SK-N-SH treated with all-trans-retinoic acid at 6 μM for 48 hours (cell line): ENCODE results near the gene SMCP.

Experiments
- ATAC-seq: fragments of 200-7000 bp; cut with Tn5 transposase; 3 replicates; pipeline ENCODE4 v1.9.1; 2020; ENCODE audit warnings: mild to moderate bottlenecking, moderate library complexity
- ARNTL ChIP-seq: fragments of 450-650 bp; formaldehyde crosslinking; IDR thresholded peaks from 2 replicates; pipeline ENCODE4 v1.5.0; 2020; ENCODE audit warnings: low read depth, mild to moderate bottlenecking, moderate library complexity, borderline replicate concordance
- BACH2 ChIP-seq: fragments of 250-450 bp; sonication (Bioruptor Pico); IDR thresholded peaks from 2 replicates; pipeline ENCODE4 v1.9.0; 2021; ENCODE audit warnings: mild to moderate bottlenecking, borderline replicate concordance
- CREB5 ChIP-seq: fragments of 250-450 bp; sonication (Bioruptor Pico); IDR thresholded peaks from 2 replicates; pipeline ENCODE4 v1.5.1; 2020; ENCODE audit warnings: low read depth, mild to moderate bottlenecking, moderate library complexity
- CSDC2 ChIP-seq: fragments of 250-450 bp; sonication (Bioruptor Pico); IDR thresholded peaks from 2 replicates; pipeline ENCODE4 v1.5.0; 2020; ENCODE audit warnings: mild to moderate bottlenecking, moderate library complexity
- CSRNP3 ChIP-seq: fragments of 250-450 bp; sonication (Bioruptor Pico); IDR thresholded peaks from 2 replicates; pipeline ENCODE4 v1.5.1; 2021; ENCODE audit warnings: mild to moderate bottlenecking, moderate library complexity
- ESRRG ChIP-seq: fragments of 250-450 bp; sonication (Bioruptor Pico); IDR thresholded peaks from 2 replicates; pipeline ENCODE4 v1.6.1; 2021; ENCODE audit warnings: mild to moderate bottlenecking
- GLIS3 ChIP-seq: fragments of 250-450 bp; sonication (Bioruptor Pico); IDR thresholded peaks from 2 replicates; pipeline ENCODE4 v1.5.0; 2020; ENCODE audit warnings: mild to moderate bottlenecking, moderate library complexity
- ISL1 ChIP-seq: fragments of 250-450 bp; sonication (Bioruptor Pico); IDR thresholded peaks from 2 replicates; pipeline ENCODE4 v2.1.2; 2022; ENCODE audit warnings: mild to moderate bottlenecking, moderate library complexity
- OSR1 ChIP-seq: fragments of 250-450 bp; sonication (Bioruptor Pico); IDR thresholded peaks from 2 replicates; pipeline ENCODE4 v1.8.0; 2022; ENCODE audit warnings: moderate library complexity, mild to moderate bottlenecking, inconsistent platforms
- PATZ1 ChIP-seq: fragments of 250-450 bp; sonication (Bioruptor Pico); IDR thresholded peaks from 2 replicates; pipeline ENCODE4 v1.8.0; 2020; ENCODE audit warnings: mild to moderate bottlenecking, moderate library complexity, borderline replicate concordance
- POU6F1 ChIP-seq: fragments of 250-450 bp; sonication (Bioruptor Pico); IDR thresholded peaks from 2 replicates; pipeline ENCODE4 v1.8.0; 2021; ENCODE audit warnings: low read depth, mild to moderate bottlenecking, moderate library complexity, borderline replicate concordance
- PPARA ChIP-seq: fragments of 250-450 bp; sonication (Bioruptor Pico); IDR thresholded peaks from 2 replicates; pipeline ENCODE4 v1.5.0; 2020; ENCODE audit warnings: mild to moderate bottlenecking, borderline replicate concordance
- RARB ChIP-seq: fragments of 250-450 bp; sonication (Bioruptor Pico); IDR thresholded peaks from 2 replicates; pipeline ENCODE4 v1.8.0; 2021; ENCODE audit warnings: mild to moderate bottlenecking, moderate library complexity
- SNAI2 ChIP-seq: fragments of 250-450 bp; sonication (Bioruptor Pico); IDR thresholded peaks from 2 replicates; pipeline ENCODE4 v1.5.0; 2020; ENCODE audit warnings: mild to moderate bottlenecking, moderate library complexity
- TCF4 ChIP-seq: fragments of 250-450 bp; sonication (Bioruptor Pico); IDR thresholded peaks from 2 replicates; pipeline ENCODE4 v1.8.0; 2021; ENCODE audit warnings: mild to moderate bottlenecking, moderate library complexity, borderline replicate concordance
- TOX ChIP-seq: fragments of 250-450 bp; sonication (Bioruptor Pico); IDR thresholded peaks from 2 replicates; pipeline ENCODE4 v1.8.0; 2021; ENCODE audit warnings: mild to moderate bottlenecking, moderate library complexity, borderline replicate concordance
- TSHZ2 ChIP-seq: fragments of 250-450 bp; sonication (Bioruptor Pico); IDR thresholded peaks from 2 replicates; pipeline ENCODE4 v1.5.0; 2020; ENCODE audit warnings: mild to moderate bottlenecking, moderate library complexity
- ZC3H10 ChIP-seq: fragments of 250-450 bp; sonication (Bioruptor Pico); IDR thresholded peaks from 2 replicates; pipeline ENCODE4 v1.5.1; 2021; ENCODE audit warnings: mild to moderate bottlenecking, moderate library complexity
- ZFP3 ChIP-seq: fragments of 250-450 bp; sonication (Bioruptor Pico); IDR thresholded peaks from 2 replicates; pipeline ENCODE4 v1.5.0; 2020; ENCODE audit warnings: mild to moderate bottlenecking, moderate library complexity
- ZFP30 ChIP-seq: fragments of 450-650 bp; formaldehyde crosslinking; IDR thresholded peaks from 2 replicates; pipeline ENCODE4 v1.5.0; 2022; ENCODE audit warnings: mild to moderate bottlenecking, moderate library complexity
- ZNF565 ChIP-seq: fragments of 450-650 bp; formaldehyde crosslinking; conservative IDR thresholded peaks from 2 replicates; pipeline ENCODE4 v1.5.0; 2020; ENCODE audit warnings: low read depth, mild to moderate bottlenecking, moderate library complexity
- ZNF70 ChIP-seq: fragments of 450-650 bp; formaldehyde crosslinking; IDR thresholded peaks from 2 replicates; pipeline ENCODE4 v1.5.0; 2020; ENCODE audit warnings: mild to moderate bottlenecking, moderate library complexity
- ZNF8 ChIP-seq: fragments of 450-650 bp; formaldehyde crosslinking; IDR thresholded peaks from 2 replicates; pipeline ENCODE4 v1.5.0; 2020; ENCODE audit warnings: mild to moderate bottlenecking, moderate library complexity

SMCP gene

GRCh38 chr1:152861374-152861773, 16.7 kb upstream of the SMCP start:
- TF ChIP-seq CSDC2 (no peak), SNAI2 (CRISPR knock-in tag) (no peak), ZFP30 (CRISPR knock-in tag) (no peak), ZNF565 (CRISPR knock-in tag) (no peak), ZC3H10 (CRISPR knock-in tag) (no peak), PATZ1 (no peak), CREB5 (no peak), TSHZ2 (CRISPR knock-in tag) (no peak), ZNF8 (no peak), BACH2 (CRISPR knock-in tag) (no peak), RARB (CRISPR knock-in tag) (no peak), ISL1 (CRISPR knock-in tag) (no peak), ZFP3 (no peak), GLIS3 (CRISPR knock-in tag) (no peak), ESRRG (CRISPR knock-in tag) (no peak), ARNTL (CRISPR knock-in tag) (no peak), POU6F1 (CRISPR knock-in tag) (no peak), TOX (CRISPR knock-in tag) (no peak), PPARA (no peak)
- no peak for ATAC-seq

GRCh38 chr1:152864443-152864842, 13.7 kb upstream of the SMCP start:
- TF ChIP-seq GLIS3 (CRISPR knock-in tag), result no peak
- TF ChIP-seq TCF4, result no peak
- TF ChIP-seq ISL1 (CRISPR knock-in tag), result no peak
- TF ChIP-seq ZNF565 (CRISPR knock-in tag), result no peak
- TF ChIP-seq BACH2 (CRISPR knock-in tag), result no peak
- no peak for TF ChIP-seq ZNF70 (CRISPR knock-in tag)
- no peak for TF ChIP-seq SNAI2 (CRISPR knock-in tag)
- no peak for TF ChIP-seq POU6F1 (CRISPR knock-in tag)
- TF ChIP-seq ZFP30 (CRISPR knock-in tag), result no peak
- no peak for TF ChIP-seq TSHZ2 (CRISPR knock-in tag)
- no peak for TF ChIP-seq TOX (CRISPR knock-in tag)
- no peak for TF ChIP-seq ESRRG (CRISPR knock-in tag)
- TF ChIP-seq ZC3H10 (CRISPR knock-in tag), result no peak
- no peak for TF ChIP-seq CSRNP3 (CRISPR knock-in tag)
- no peak for TF ChIP-seq PPARA
- TF ChIP-seq ZNF8, result no peak
- no peak for TF ChIP-seq CREB5
- TF ChIP-seq OSR1 (CRISPR knock-in tag), result no peak
- ATAC-seq, result no peak
